ENCODE measurements around the gene ZNF224.

- no peak for TF ChIP-seq CBX2 (IDR thresholded peaks at IDR 0.05; ENCODE audit: borderline replicate concordance, low read depth)
- no peak for TF ChIP-seq REST (IDR thresholded peaks at IDR 0.05)
- TF ChIP-seq CTCF (IDR thresholded peaks at IDR 0.05) = no peak
- no peak for TF ChIP-seq ESRRA (IDR thresholded peaks at IDR 0.05; ENCODE audit: borderline replicate concordance, low read length)
- no peak for TF ChIP-seq NR3C1 (IDR thresholded peaks at IDR 0.05)
These were observed 37.8 kb downstream of the ZNF224 start for GRCh38 chr19:44131955-44132354.

Data from A549 (cell line).